GM21381 (cell line): ENCODE results near the gene CTTNBP2NL.

Experiments
- ATAC-seq: cut with Tn5 transposase; IDR thresholded peaks from one replicate; pipeline ENCODE4 v1.9.1; 2021; ENCODE audit warnings: mild to moderate bottlenecking, moderate library complexity; ENCODE audit not compliant: unreplicated experiment

CTTNBP2NL gene

DNA sequence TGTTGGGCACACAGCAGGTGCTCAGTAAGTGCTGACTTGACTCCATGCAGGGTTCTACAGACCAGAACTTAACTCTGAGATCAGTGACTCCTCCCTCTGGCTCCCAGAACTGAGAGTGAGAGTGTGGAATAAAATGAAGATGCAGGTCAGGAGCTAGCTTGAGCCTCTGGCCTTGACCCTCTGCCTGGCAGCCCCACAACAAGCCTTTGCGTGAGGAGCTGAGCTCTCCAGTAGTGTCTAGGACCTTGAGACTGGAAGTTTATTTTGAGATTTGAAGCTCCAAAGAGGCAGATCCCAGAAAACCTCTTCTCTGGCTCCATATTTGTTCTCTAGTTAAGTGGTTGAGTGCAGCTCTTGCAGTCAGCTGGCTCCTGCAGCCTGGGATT is 109.4 kb downstream of the CTTNBP2NL start:
- no peak for ATAC-seq

- ATAC-seq, result no peak
Measured at GRCh38 chr1:112505878-112506277, 109.9 kb downstream of the CTTNBP2NL start.

DNA sequence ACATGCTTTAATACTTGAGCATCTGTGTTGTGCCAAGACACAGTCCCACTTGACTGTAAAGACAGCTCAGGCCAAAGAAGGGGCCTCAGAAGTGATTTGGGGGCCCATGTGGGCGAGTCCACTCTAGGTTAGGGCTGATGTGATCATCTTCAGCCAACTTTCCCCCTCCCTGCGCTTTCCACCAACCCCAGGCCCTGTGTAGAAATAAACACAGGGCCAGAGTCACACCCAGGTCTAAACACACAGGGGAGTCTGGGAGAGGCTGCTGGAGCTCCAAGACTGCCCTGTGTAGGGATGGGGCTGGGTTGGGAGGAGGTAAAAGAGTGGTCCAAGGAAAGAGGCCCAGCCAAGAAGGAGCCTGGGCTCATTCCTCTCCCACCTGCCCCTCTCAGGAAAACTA is 110.3 kb downstream of the CTTNBP2NL start:
- no peak for ATAC-seq

- no peak for ATAC-seq
Measured at GRCh38 chr1:112506731-112507130, 110.7 kb downstream of the CTTNBP2NL start.

- no peak for ATAC-seq
Measured at GRCh38 chr1:112507336-112507735, 111.3 kb downstream of the CTTNBP2NL start.

DNA sequence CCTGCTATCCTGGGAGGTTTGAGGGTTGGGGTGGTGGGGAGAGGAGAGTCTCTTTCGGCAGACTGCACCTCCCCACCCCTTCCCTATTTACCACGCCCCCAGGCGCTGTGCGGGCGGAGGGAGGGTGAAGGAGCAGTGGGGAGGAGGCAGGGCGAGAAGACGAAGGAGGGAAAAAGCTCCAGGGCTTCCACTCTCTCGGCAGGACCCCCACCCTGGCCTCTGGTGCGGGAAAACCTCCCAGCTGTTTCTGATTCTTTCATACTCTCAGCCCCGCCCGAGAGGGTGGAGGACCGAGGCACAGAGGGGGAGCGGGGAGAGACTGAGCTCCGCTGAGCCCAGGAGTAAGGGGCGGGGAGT is 111.9 kb downstream of the CTTNBP2NL start:
- no peak for ATAC-seq

DNA sequence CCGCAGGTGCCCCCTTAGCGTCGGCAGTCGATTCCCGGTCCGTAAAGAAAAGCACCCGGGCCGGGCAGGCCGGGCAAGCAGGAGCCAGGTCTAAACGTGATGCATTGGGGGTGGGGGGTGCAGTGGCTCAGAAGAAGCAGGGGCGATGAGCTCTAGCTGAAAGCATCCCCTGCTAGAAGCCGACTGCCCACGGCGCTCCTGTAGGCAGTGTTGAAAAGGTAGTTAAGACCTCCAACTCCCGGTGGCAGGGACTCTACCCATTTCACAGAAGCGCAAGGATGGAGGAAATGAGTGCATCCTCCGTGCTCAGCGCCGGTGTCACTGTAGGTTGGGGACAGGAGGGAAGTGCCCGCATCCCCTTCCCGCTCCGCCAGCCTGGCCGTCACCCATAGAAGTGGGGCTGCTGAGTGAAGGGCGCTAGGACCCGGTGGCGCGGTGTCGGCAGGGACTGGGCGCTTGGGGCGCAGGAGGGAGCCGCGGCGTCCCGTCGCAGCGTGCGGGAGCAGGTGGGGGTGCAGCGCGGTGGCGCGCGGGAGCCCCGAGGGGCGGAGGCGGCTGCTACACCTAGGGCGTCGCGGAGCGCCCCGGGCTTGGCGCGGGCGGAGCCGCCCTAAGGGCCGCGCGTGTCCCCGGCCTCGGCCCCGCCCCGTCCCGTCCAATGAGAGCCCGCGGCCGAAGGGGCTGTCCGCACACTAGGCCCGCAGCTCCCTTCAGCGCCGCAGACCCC is 112.4 kb downstream of the CTTNBP2NL start, which contains the start of gene WNT2B:
Gene WNT2B (plus strand): TSS at position 688 of the 727 bp plus-strand sequence. CDS start 298 bp downstream, outside the sequence.
- ATAC-seq, result no peak

DNA sequence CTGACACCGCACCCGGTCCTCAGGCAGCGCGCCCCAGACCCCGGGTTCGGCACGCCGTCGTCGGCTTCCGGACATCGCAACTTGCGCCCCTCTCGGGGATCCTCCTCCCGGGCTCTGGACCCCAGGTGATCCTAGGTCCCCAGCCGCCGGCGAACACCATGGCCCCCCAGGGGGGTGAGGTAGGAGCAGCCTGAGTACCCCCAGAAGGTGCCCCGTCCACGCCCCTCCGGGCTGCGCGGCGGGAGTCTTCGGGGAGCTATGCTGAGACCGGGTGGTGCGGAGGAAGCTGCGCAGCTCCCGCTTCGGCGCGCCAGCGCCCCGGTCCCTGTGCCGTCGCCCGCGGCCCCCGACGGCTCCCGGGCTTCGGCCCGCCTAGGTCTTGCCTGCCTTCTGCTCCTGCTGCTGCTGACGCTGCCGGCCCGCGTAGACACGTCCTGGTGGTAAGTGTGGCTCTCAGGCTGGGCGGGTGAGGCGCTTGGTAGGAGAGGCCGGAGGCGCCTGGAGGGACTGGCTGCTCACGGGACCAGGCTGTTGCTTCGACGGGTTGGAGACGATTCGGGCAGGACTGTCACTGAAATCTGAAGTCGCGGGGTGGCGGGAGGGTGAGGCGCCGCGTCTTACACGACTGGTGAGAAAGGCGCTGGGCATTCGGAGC is 113.1 kb downstream of the CTTNBP2NL start:
- ATAC-seq, result no peak

DNA sequence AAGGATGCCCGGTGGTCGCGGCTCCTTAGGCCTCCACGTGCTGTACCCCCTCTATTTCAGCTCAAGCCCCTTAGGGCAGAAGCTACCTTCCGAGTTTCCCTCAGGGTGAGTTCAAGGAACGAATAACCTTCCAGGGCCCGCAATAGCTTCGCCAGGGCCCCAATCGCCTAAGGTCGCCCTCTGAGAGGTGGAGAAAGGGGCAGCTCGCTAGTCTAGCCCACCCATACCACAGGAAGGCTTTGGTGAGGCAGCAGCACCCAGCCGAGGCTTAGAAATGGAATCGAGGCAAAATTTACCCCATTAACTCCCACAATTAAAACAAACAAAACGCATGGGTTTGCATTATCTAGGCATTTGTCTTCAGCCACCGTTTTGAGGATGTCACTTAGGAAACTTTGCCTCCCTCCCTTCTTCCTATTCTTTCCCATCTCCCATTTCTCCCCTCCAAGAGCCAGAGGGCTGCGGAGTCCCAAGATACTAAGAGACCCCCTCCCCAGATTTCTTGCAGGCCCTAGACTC is 113.7 kb downstream of the CTTNBP2NL start:
- no peak for ATAC-seq

DNA sequence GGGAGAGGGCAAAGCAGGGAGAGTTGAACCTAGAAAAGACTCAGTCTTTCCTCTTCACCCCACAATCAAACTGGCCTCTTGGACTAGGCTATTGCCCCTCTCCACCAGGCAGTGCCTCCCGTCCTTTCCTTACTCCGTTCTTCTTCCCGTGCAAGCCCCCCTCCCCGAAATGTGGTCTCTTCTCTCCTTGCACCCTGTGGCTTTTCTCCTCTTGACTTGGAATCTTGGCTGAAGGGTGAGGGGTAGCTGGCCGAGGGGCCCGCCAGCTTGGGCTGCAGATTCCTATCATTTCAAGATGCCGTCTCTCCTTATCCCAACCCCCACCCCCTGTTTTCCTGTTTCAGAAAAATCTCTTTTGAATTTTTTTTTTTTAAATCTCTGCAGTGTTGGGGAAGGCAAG is 114.3 kb downstream of the CTTNBP2NL start:
- ATAC-seq, result no peak
